GM19238 (cell line): ENCODE measurements around the gene CADPS2.

Experiments
- DNase-seq: peaks from one replicate; pipeline ENCODE4 v3.0.0; 2011; ENCODE audit warnings: low spot score; ENCODE audit not compliant: insufficient read length

The CADPS2 gene

GRCh38 chr7:122886357-122887081 is at the start of gene CADPS2:
TSS of gene CADPS2 (minus strand) at chr7:122886460. CDS start at chr7:122886337, 123 bp downstream.
- peak; percentile 48 for DNase-seq

GRCh38 chr7:122935620-122936019 is 49.4 kb upstream of the CADPS2 start:
- no peak for DNase-seq

- no peak for DNase-seq
Measured at GRCh38 chr7:122919643-122920181, 33.5 kb upstream of the CADPS2 start.

GRCh38 chr7:122914812-122915211 is 28.6 kb upstream of the CADPS2 start:
- no peak for DNase-seq

GRCh38 chr7:122913608-122914007 is 27.3 kb upstream of the CADPS2 start:
- no peak for DNase-seq

GRCh38 chr7:122902751-122903495 is 16.7 kb upstream of the CADPS2 start:
- DNase-seq = no peak

- DNase-seq = no peak
Measured at GRCh38 chr7:122901250-122901649, 15.0 kb upstream of the CADPS2 start.

- no peak for DNase-seq
Measured at GRCh38 chr7:122896509-122896908, 10.2 kb upstream of the CADPS2 start.

- no peak for DNase-seq
Measured at GRCh38 chr7:122893486-122893885, 7.2 kb upstream of the CADPS2 start.

- DNase-seq = no peak
Measured at GRCh38 chr7:122889116-122889515, 2.9 kb upstream of the CADPS2 start.

GRCh38 chr7:122887848-122888247 is 1.6 kb upstream of the CADPS2 start:
- no peak for DNase-seq

GRCh38 chr7:122887198-122887597 is 938 bp upstream of the CADPS2 start:
- no peak for DNase-seq

GRCh38 chr7:122885583-122886356 is 490 bp downstream of the CADPS2 start:
- peak; percentile 16 for DNase-seq

GRCh38 chr7:122884186-122884585 is 2.1 kb downstream of the CADPS2 start:
- no peak for DNase-seq

- no peak for DNase-seq
Measured at GRCh38 chr7:122883049-122883680, 3.1 kb downstream of the CADPS2 start.

- no peak for DNase-seq
Measured at GRCh38 chr7:122881324-122881723, 4.9 kb downstream of the CADPS2 start.

GRCh38 chr7:122869260-122869659 is 17.0 kb downstream of the CADPS2 start:
- no peak for DNase-seq

GRCh38 chr7:122867471-122867980 is 18.7 kb downstream of the CADPS2 start:
- no peak for DNase-seq

GRCh38 chr7:122864838-122865237 is 21.4 kb downstream of the CADPS2 start:
- no peak for DNase-seq

- DNase-seq = no peak
Measured at GRCh38 chr7:122864016-122864415, 22.2 kb downstream of the CADPS2 start.

- no peak for DNase-seq
Measured at GRCh38 chr7:122858320-122858719, 27.9 kb downstream of the CADPS2 start.
